Upper lobe of left lung (tissue), 6 donors: Measurements from ENCODE around the gene HCST. TPM values are rescaled to one million over a fixed set of nuclear protein-coding genes. Genes with fewer than 3 reads are reported as not detected.
A peak's percentile ranks its signal among the peaks of the same experiment; 100 is the strongest.

Experiments used
- ATAC-seq, 2 donors: fragments of 200-7000 bp; cut with Tn5 transposase; one replicate each; pipeline ENCODE4 v1.9.1; 2022; ENCODE audit warnings: mild to moderate bottlenecking in 2 of 2, moderate library complexity in 2 of 2; ENCODE audit not compliant: low FRiP score in 2 of 2
- DNase-seq, 2 donors: peaks; one replicate each; pipeline ENCODE4 v3.0.0-alpha.2; 2019 to 2020
- H3K27ac ChIP-seq, 4 donors: fragments of 200-600 bp; sonication (generic); one replicate each; pipeline ENCODE4 v1.5.1; 2016 to 2019
- H3K27me3 ChIP-seq, 4 donors: fragments of 200-600 bp; sonication (generic); one replicate each; pipeline ENCODE4 v1.5.1; 2017 to 2019
- H3K36me3 ChIP-seq, 4 donors: fragments of 200-600 bp; sonication (generic); one replicate each; pipeline ENCODE4 v1.5.1; 2016 to 2019
- H3K4me1 ChIP-seq, 4 donors: fragments of 200-600 bp; sonication (generic); one replicate each; pipeline ENCODE4 v1.5.1; 2018 to 2019
- H3K4me3 ChIP-seq, 4 donors: fragments of 200-600 bp; sonication (generic); one replicate each; pipeline ENCODE4 v1.5.1; 2017 to 2019; ENCODE audit warnings: mild to moderate bottlenecking in 2 of 4, moderate library complexity in 1 of 4
- H3K9me3 ChIP-seq, 4 donors: fragments of 200-600 bp; sonication (generic); one replicate each; pipeline ENCODE4 v1.5.1; 2018 to 2019
- CTCF ChIP-seq, 6 experiments: fragments of 450-650 bp in 4 of 6; fragments of 200-600 bp in 2 of 6; sonication (generic) in 2 of 6; IDR thresholded peaks; one replicate each; pipeline ENCODE4 v1.5.1; 2016 to 2019; ENCODE audit warnings: antibody characterized with exemption in 6 of 6
- EP300 ChIP-seq, 4 donors: sonication (generic); formaldehyde crosslinking; IDR thresholded peaks; one replicate each; pipeline ENCODE4 v1.5.1; 2017; ENCODE audit warnings: antibody characterized with exemption in 4 of 4, control low read depth in 2 of 4
- POLR2A ChIP-seq, 4 donors: fragments of 450-650 bp; IDR thresholded peaks; one replicate each; pipeline ENCODE4 v1.5.1; 2016 to 2017; ENCODE audit warnings: antibody characterized with exemption in 4 of 4, mild to moderate bottlenecking in 2 of 4
- POLR2AphosphoS5 ChIP-seq, 2 donors: sonication (generic); formaldehyde crosslinking; IDR thresholded peaks; one replicate each; pipeline ENCODE4 v1.5.1; 2017; ENCODE audit warnings: antibody characterized with exemption in 2 of 2
- WGBS, 2 donors: methylation state at CpG; one replicate each; pipeline ENCODE4 v1.1.5; 2017 to 2018; 5-methylcytosine and 5-hydroxymethylcytosine counted together
- small RNA-seq, 4 donors: library from RNA; depleted of rRNA; stranded (forward); fragments of <200 nt; gene quantifications; one replicate each; pipeline ENCODE3, GENCODE V24; 2016
- total RNA-seq, 6 donors: library from RNA; depleted of rRNA in 4 of 6; stranded (reverse); fragments of >200 nt in 4 of 6; gene quantifications; one replicate each; pipeline versions ENCODE4 v1.1.0 to v1.2.1, GENCODE V29; 2016 to 2021
- donor health status: DM: no; HTN: no; CAD: no; lungs with moderate emphysema.
- donor health status: DM: no; HTN: yes; CAD: no; lungs with severe emphysema.

The HCST gene
- total RNA-seq, 6 donors from 2014 or later, result 10.2 to 40.8 (median 19.9) TPM; not detected in 1

- Histone ChIP-seq H3K9me3 (no peaks in the 10 kb centered on the region), H3K4me3 (no peak overlapping the region), H3K27me3 (no peaks in the 10 kb centered on the region), H3K4me1 (peaks cover 0 to 5% (median 0%) of the 10 kb centered on the region in 4 donors), H3K36me3 (peaks cover 2 to 38% (median 15%) of the 10 kb centered on the region in 4 donors), H3K27ac (no peak overlapping the region)
- ATAC-seq, result no peak
- DNase-seq, result peak in 1 of 2 donors; percentile 83
- WGBS, 2 donors, result 85 to 92% methylated on average over 34 to 48 of the region's 52 CpGs
- TF ChIP-seq POLR2A (IDR thresholded peaks at IDR 0.05), result no peak
- no peak for TF ChIP-seq EP300 (IDR thresholded peaks at IDR 0.05)
- TF ChIP-seq CTCF (IDR thresholded peaks at IDR 0.05), result no peak
- TF ChIP-seq POLR2AphosphoS5 (IDR thresholded peaks at IDR 0.05), result no peak
These were observed 42.2 kb downstream of the HCST start for GRCh38 chr19:35944556-35944955.

- Histone ChIP-seq H3K36me3 (peaks cover 0 to 32% (median 12%) of the 10 kb centered on the region in 4 donors), H3K27ac (no peak overlapping the region), H3K4me3 (no peak overlapping the region), H3K4me1 (peaks cover 0 to 5% (median 0%) of the 10 kb centered on the region in 4 donors), H3K9me3 (no peaks in the 10 kb centered on the region), H3K27me3 (no peaks in the 10 kb centered on the region)
- 94% methylated on average over 6 to 11 of the region's 11 CpGs for WGBS, 2 donors
- TF ChIP-seq EP300 (IDR thresholded peaks at IDR 0.05), result no peak
- no peak for TF ChIP-seq POLR2AphosphoS5 (IDR thresholded peaks at IDR 0.05)
- no peak for TF ChIP-seq POLR2A (IDR thresholded peaks at IDR 0.05)
- TF ChIP-seq CTCF (IDR thresholded peaks at IDR 0.05), result no peak
- ATAC-seq (no peak), DNase-seq (no peak)
These were observed 42.9 kb downstream of the HCST start for GRCh38 chr19:35945121-35945790.

GRCh38 chr19:35946203-35946602, 43.9 kb downstream of the HCST start:
- H3K4me3 ChIP-seq, result no peak overlapping the region
- DNase-seq (no peak), ATAC-seq (no peak)
- H3K4me1 ChIP-seq, result peaks cover 0 to 5% (median 0%) of the 10 kb centered on the region in 4 donors
- WGBS, 2 donors, result 75 to 96% methylated on average over 4 of the region's 4 CpGs
- H3K27me3 ChIP-seq, result no peaks in the 10 kb centered on the region
- H3K36me3 ChIP-seq, result peaks cover 0 to 25% (median 8%) of the 10 kb centered on the region in 4 donors
- TF ChIP-seq POLR2AphosphoS5 (IDR thresholded peaks at IDR 0.05) (no peak), CTCF (IDR thresholded peaks at IDR 0.05) (no peak), POLR2A (IDR thresholded peaks at IDR 0.05) (no peak), EP300 (IDR thresholded peaks at IDR 0.05) (no peak)
- H3K27ac ChIP-seq, result no peak overlapping the region
- H3K9me3 ChIP-seq, result no peaks in the 10 kb centered on the region

- DNase-seq (no peak), ATAC-seq (no peak)
- TF ChIP-seq EP300 (IDR thresholded peaks at IDR 0.05) (no peak), POLR2AphosphoS5 (IDR thresholded peaks at IDR 0.05) (no peak), POLR2A (IDR thresholded peaks at IDR 0.05) (no peak), CTCF (IDR thresholded peaks at IDR 0.05) (no peak)
- Histone ChIP-seq H3K9me3 (no peaks in the 10 kb centered on the region), H3K27ac (no peak overlapping the region), H3K36me3 (peaks cover 0 to 13% (median 5%) of the 10 kb centered on the region in 4 donors), H3K27me3 (no peaks in the 10 kb centered on the region), H3K4me1 (peaks cover 0 to 15% (median 0%) of the 10 kb centered on the region in 4 donors), H3K4me3 (no peak overlapping the region)
- WGBS, 2 donors, result 22 to 32% methylated on average over 2 of the region's 2 CpGs
These were observed 46.8 kb downstream of the HCST start for GRCh38 chr19:35949131-35949530.

Small RNAs within 50 kb of the gene (small RNA-seq; reads per million reads assigned to genes)
- gene RN7SL402P, result 0 reads per million in 4 donors

Other genes starting within 250 kb of the HCST start
- not detected for gene UPK1A, start 236.0 kb upstream of the HCST start, total RNA-seq
- gene ZBTB32, start 198.0 kb upstream of the HCST start, total RNA-seq, result under 1 TPM in 3 of 6 donors, not detected in 3; 0.20 to 0.55 (median 0.30) TPM
- gene KMT2B, start 184.5 kb upstream of the HCST start, total RNA-seq, result 10 to 100 TPM; 23.3 to 70.2 (median 37.3) TPM
- 10 to 100 TPM in 5 of 6 donors, 1 to 10 TPM in 1; 6.4 to 28.4 (median 18.8) TPM for gene IGFLR1, start 160.1 kb upstream of the HCST start, total RNA-seq
- gene U2AF1L4, start 157.1 kb upstream of the HCST start, total RNA-seq, result 100 to 1,000 TPM in 1 of 6 donors, 10 to 100 TPM in 4, 1 to 10 TPM in 1; 8.5 to 157 (median 22.0) TPM
- gene PSENEN, start 156.9 kb upstream of the HCST start, total RNA-seq, result 10 to 100 TPM; 43.4 to 60.9 (median 54.5) TPM
- gene LIN37, start 154.0 kb upstream of the HCST start, total RNA-seq, result 10 to 100 TPM in 3 of 6 donors, 1 to 10 TPM in 3; 4.0 to 16.9 (median 10.9) TPM
- 10 to 100 TPM in 4 of 6 donors, 1 to 10 TPM in 2; 4.2 to 46.2 (median 18.4) TPM for gene HSPB6, start 145.5 kb upstream of the HCST start, total RNA-seq
- 10 to 100 TPM; 13.8 to 32.5 (median 19.5) TPM for gene PROSER3, start 144.4 kb upstream of the HCST start, total RNA-seq
- 100 to 1,000 TPM in 1 of 6 donors, 10 to 100 TPM in 3, 1 to 10 TPM in 2; 5.9 to 109 (median 14.5) TPM for gene ARHGAP33, start 127.0 kb upstream of the HCST start, total RNA-seq
- not detected for gene PRODH2, start 89.7 kb upstream of the HCST start, total RNA-seq
- gene NPHS1, start 50.0 kb upstream of the HCST start, total RNA-seq, result not detected
- gene KIRREL2, start 45.6 kb upstream of the HCST start, total RNA-seq, result under 1 TPM in 1 of 6 donors, not detected in 5; 0.07 TPM
- gene APLP1, start 34.0 kb upstream of the HCST start, total RNA-seq, result 10 to 100 TPM in 1 of 6 donors, 1 to 10 TPM in 4, not detected in 1; 1.5 to 22.8 (median 5.2) TPM
- gene NFKBID, start 2.0 kb upstream of the HCST start, total RNA-seq, result 10 to 100 TPM in 5 of 6 donors, 1 to 10 TPM in 1; 8.8 to 65.0 (median 23.6) TPM
- gene TYROBP, start 5.8 kb downstream of the HCST start, total RNA-seq, result 100 to 1,000 TPM; 131 to 532 (median 345) TPM
- gene LRFN3, start 33.8 kb downstream of the HCST start, total RNA-seq, result 10 to 100 TPM in 4 of 6 donors, 1 to 10 TPM in 2; 6.3 to 17.2 (median 11.8) TPM
- 10 to 100 TPM; 13.6 to 41.2 (median 28.9) TPM for gene SDHAF1, start 92.7 kb downstream of the HCST start, total RNA-seq
- 10 to 100 TPM in 5 of 6 donors, 1 to 10 TPM in 1; 9.5 to 21.0 (median 10.9) TPM for gene SYNE4, start 106.3 kb downstream of the HCST start, total RNA-seq
- gene ALKBH6, start 111.7 kb downstream of the HCST start, total RNA-seq, result 10 to 100 TPM; 22.3 to 95.3 (median 32.6) TPM
- 10 to 100 TPM in 1 of 6 donors, 1 to 10 TPM in 5; 3.0 to 13.0 (median 6.4) TPM for gene CLIP3, start 130.3 kb downstream of the HCST start, total RNA-seq
- 10 to 100 TPM in 1 of 6 donors, 1 to 10 TPM in 5; 2.4 to 10.5 (median 7.8) TPM for gene THAP8, start 151.8 kb downstream of the HCST start, total RNA-seq
- gene WDR62, start 152.4 kb downstream of the HCST start, total RNA-seq, result 1 to 10 TPM in 5 of 6 donors, under 1 TPM in 1; 1.00 to 7.6 (median 2.4) TPM
- not detected for gene OVOL3, start 208.6 kb downstream of the HCST start, total RNA-seq
- 10 to 100 TPM; 36.2 to 81.7 (median 53.7) TPM for gene POLR2I, start 212.3 kb downstream of the HCST start, total RNA-seq
- gene TBCB, start 212.9 kb downstream of the HCST start, total RNA-seq, result 100 to 1,000 TPM in 4 of 6 donors, 10 to 100 TPM in 2; 31.4 to 151 (median 109) TPM
- 100 to 1,000 TPM; 144 to 746 (median 340) TPM for gene CAPNS1, start 237.5 kb downstream of the HCST start, total RNA-seq
- 10 to 100 TPM in 5 of 6 donors, not detected in 1; 12.4 to 95.1 (median 24.0) TPM for gene COX7A1, start 249.9 kb downstream of the HCST start, total RNA-seq